Uterus (tissue), 2 donors: ENCODE measurements around the gene ANKRD60.

Source experiments
- CTCF ChIP-seq, 4 experiments: fragments of 200-600 bp in 2 of 4; fragments of 450-650 bp in 2 of 4; sonication (generic) in 2 of 4; IDR thresholded peaks; one replicate each; pipeline ENCODE4 v1.5.1; 2016 to 2019; ENCODE audit warnings: antibody characterized with exemption in 4 of 4, mild to moderate bottlenecking in 2 of 4, moderate library complexity in 1 of 4
- POLR2A ChIP-seq, 2 donors: fragments of 450-650 bp; IDR thresholded peaks; one replicate each; pipeline ENCODE4 v1.6.1; 2016; ENCODE audit warnings: antibody characterized with exemption in 2 of 2, mild to moderate bottlenecking in 1 of 2, moderate library complexity in 1 of 2

GRCh38 chr20:58210398-58210747 lies 18.1 kb downstream of the ANKRD60 start:
- no peak for TF ChIP-seq CTCF (IDR thresholded peaks at IDR 0.05)
- TF ChIP-seq POLR2A (IDR thresholded peaks at IDR 0.05) = no peak
